Lung (tissue), 12 donors: ENCODE measurements around the gene NYNRIN. TPM values are rescaled to one million over a fixed set of nuclear protein-coding genes. Genes with fewer than 3 reads are reported as not detected.

Experiments
- ATAC-seq: fragments of 200-7000 bp; cut with Tn5 transposase; one replicate; pipeline ENCODE4 v1.9.1; 2020; ENCODE audit warnings: moderate number of reproducible peaks; ENCODE audit not compliant: insufficient read depth, low FRiP score
- DNase-seq, 3 donors: peaks; one replicate each; pipeline ENCODE4 v3.0.0-alpha.2; 2013 to 2017
- H3K27ac ChIP-seq, 2 donors: one replicate each; pipeline ENCODE4 v1.5.1; 2013; ENCODE audit warnings: mild to moderate bottlenecking in 2 of 2, moderate library complexity in 2 of 2, control low read depth in 1 of 2, inconsistent platforms in 1 of 2, low read depth in 1 of 2, low read length in 1 of 2
- H3K27me3 ChIP-seq, 3 donors: one replicate each; pipeline ENCODE4 v1.5.1; 2013; ENCODE audit warnings: low read length in 2 of 3; ENCODE audit not compliant: control insufficient read depth in 3 of 3, insufficient read depth in 3 of 3
- H3K36me3 ChIP-seq, 4 donors: one replicate each; pipeline ENCODE4 v1.5.1; 2013; ENCODE audit warnings: low read length in 4 of 4, mild to moderate bottlenecking in 1 of 4, moderate library complexity in 1 of 4; ENCODE audit not compliant: control insufficient read depth in 4 of 4, insufficient read depth in 4 of 4
- H3K4me1 ChIP-seq, 5 donors: one replicate each; pipeline ENCODE4 v1.5.1; 2013; ENCODE audit warnings: low read length in 5 of 5, mild to moderate bottlenecking in 2 of 5, moderate library complexity in 1 of 5; ENCODE audit not compliant: control insufficient read depth in 5 of 5, insufficient read depth in 5 of 5
- H3K4me3 ChIP-seq: one replicate; pipeline ENCODE4 v1.5.1; 2013; ENCODE audit warnings: mild to moderate bottlenecking, control low read depth, moderate library complexity
- H3K9ac ChIP-seq, 2 donors: one replicate each; pipeline ENCODE4 v1.5.1; 2013; ENCODE audit warnings: low read length in 2 of 2, control low read depth in 1 of 2; ENCODE audit not compliant: insufficient read depth in 1 of 2
- H3K9me3 ChIP-seq, 4 donors: one replicate each; pipeline ENCODE4 v1.5.1; 2013; ENCODE audit warnings: low read length in 3 of 4, mild to moderate bottlenecking in 1 of 4, moderate library complexity in 1 of 4; ENCODE audit not compliant: control insufficient read depth in 4 of 4, insufficient read depth in 3 of 4
- CTCF ChIP-seq: IDR thresholded peaks from 2 replicates; pipeline ENCODE4 v1.5.1; 2012; ENCODE audit warnings: mild to moderate bottlenecking; ENCODE audit errors: control extremely low read depth, extremely low read depth
- WGBS, 2 donors: extraction: QIAGEN DNeasy Blood & Tissue Kit; methylation state at CpG; one replicate each; pipeline ENCODE4 v1.1.7; 2013; 5-methylcytosine and 5-hydroxymethylcytosine counted together
- polyA plus RNA-seq, 2 donors: library from polyadenylated mRNA; stranded (reverse); fragments of 200-250 nt; gene quantifications; one replicate each; pipeline ENCODE4 v1.2.1, GENCODE V29; 2013
- total RNA-seq, 2 donors: library from RNA; depleted of rRNA in 1 of 2; stranded (reverse); fragments of >200 nt in 1 of 2; gene quantifications; one replicate each; pipeline ENCODE4 v1.2.1, GENCODE V29; 2014 to 2021
- donor health status: control.
- donor health status: control.
- donor health status: Bipolar disorder and iron deficiency.
- donor health status: healthy.
- donor health status: DM: yes; HTN: yes; CAD: no.

NYNRIN gene
- total and polyA plus RNA-seq, 4 donors = 2.9 to 49.8 (median 10.2) TPM

GRCh38 chr14:24440606-24441399 is 42.0 kb downstream of the NYNRIN start:
- H3K27ac ChIP-seq = peak overlapping the region in 1 of 2 donors; percentile 18
- DNase-seq (no peak), ATAC-seq (no peak)
- peaks cover 4 to 16% (median 5%) of the 10 kb centered on the region in 5 donors for H3K4me1 ChIP-seq
- H3K9me3 ChIP-seq = no peaks in the 10 kb centered on the region
- H3K36me3 ChIP-seq = peaks cover 6 to 41% (median 33%) of the 10 kb centered on the region in 4 donors
- no peak overlapping the region for H3K9ac ChIP-seq
- 81 to 86% methylated on average over 8 of the region's 8 CpGs for WGBS, 2 donors
- H3K27me3 ChIP-seq = no peaks in the 10 kb centered on the region
- H3K4me3 ChIP-seq = no peak overlapping the region
- no peak for TF ChIP-seq CTCF

GRCh38 chr14:24441485-24441884 is 42.7 kb downstream of the NYNRIN start:
- Histone ChIP-seq H3K36me3 (peaks cover 6 to 34% (median 27%) of the 10 kb centered on the region in 4 donors), H3K9me3 (no peaks in the 10 kb centered on the region), H3K9ac (peak overlapping the region in 1 of 2 donors; percentile 72), H3K4me3 (no peak overlapping the region), H3K4me1 (peaks cover 4 to 16% (median 5%) of the 10 kb centered on the region in 5 donors), H3K27me3 (no peaks in the 10 kb centered on the region), H3K27ac (peak overlapping the region in 1 of 2 donors; percentile 97)
- DNase-seq (no peak), ATAC-seq (no peak)
- no peak for TF ChIP-seq CTCF
- 54 to 75% methylated on average over 5 of the region's 5 CpGs for WGBS, 2 donors

- WGBS, 2 donors = 3 to 4% methylated on average over 12 of the region's 12 CpGs
- Histone ChIP-seq H3K4me1 (peaks cover 4 to 16% (median 5%) of the 10 kb centered on the region in 5 donors), H3K27me3 (no peaks in the 10 kb centered on the region), H3K9ac (peak overlapping the region; percentile 72 to 89), H3K9me3 (no peaks in the 10 kb centered on the region), H3K27ac (peak overlapping the region; percentile 94 to 97), H3K4me3 (peak overlapping the region; percentile 24), H3K36me3 (peaks cover 6 to 33% (median 25%) of the 10 kb centered on the region in 4 donors)
- ATAC-seq = no peak
- no peak for DNase-seq
- no peak for TF ChIP-seq CTCF
These were observed 43.1 kb downstream of the NYNRIN start for GRCh38 chr14:24441904-24442239.
